HG03571 (cell line): ENCODE results near the gene OAS1.

Experiments
- ATAC-seq: cut with Tn5 transposase; IDR thresholded peaks from one replicate; pipeline ENCODE4 v1.9.1; 2021; ENCODE audit not compliant: unreplicated experiment

The OAS1 gene

GRCh38 chr12:112906712-112907414, at the start of gene OAS1:
OAS1 (plus strand) TSS chr12:112906962; CDS start chr12:112907040, 78 bp downstream.
- ATAC-seq: peak; percentile 59

GRCh38 chr12:112859291-112859690, 47.5 kb upstream of the OAS1 start:
- ATAC-seq: no peak

- no peak for ATAC-seq
Measured at GRCh38 chr12:112860181-112860580, 46.6 kb upstream of the OAS1 start.

DNA sequence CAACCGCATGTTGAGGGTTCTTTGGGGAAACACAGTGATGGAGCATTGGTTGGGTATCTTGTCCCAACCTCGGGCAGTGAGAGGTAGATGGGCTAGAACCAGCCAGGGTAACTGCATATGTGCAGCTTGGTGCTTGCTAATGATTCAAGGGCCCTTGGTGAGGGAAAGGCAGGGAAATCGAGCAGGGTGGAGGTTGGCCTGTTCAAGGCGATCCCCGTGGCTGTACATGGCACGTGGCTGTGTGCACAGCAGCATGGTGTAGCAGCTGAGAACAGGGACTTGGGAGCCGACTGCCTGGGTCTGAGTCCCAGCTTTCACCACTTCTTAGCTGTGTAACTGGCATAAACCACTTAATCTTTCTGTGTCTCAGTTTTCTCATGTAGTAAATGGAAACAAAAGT, 45.5 kb upstream of the OAS1 start:
- ATAC-seq: no peak

- no peak for ATAC-seq
Measured at GRCh38 chr12:112862636-112863290, 44.0 kb upstream of the OAS1 start.

- no peak for ATAC-seq
Measured at GRCh38 chr12:112868459-112869041, 38.2 kb upstream of the OAS1 start.

DNA sequence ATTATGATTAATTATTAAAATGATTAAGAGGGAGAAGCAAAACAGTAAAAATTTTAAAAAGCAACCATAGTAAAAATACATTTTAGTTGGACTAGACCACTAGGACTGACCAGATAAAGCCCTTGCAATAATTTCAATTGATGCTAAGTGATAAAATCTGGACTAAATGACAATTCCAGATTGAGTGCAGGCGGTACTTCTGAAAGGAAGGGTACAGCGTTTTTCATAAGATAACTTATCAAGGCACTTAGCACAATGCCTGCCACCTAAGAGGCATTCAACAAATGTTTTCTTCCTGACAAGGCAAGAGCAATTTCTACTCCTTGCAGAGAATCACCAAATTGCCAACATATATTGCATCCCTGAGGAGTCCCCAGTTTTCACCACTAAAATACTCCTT, 37.7 kb upstream of the OAS1 start:
- ATAC-seq: no peak

GRCh38 chr12:112869778-112870177, 37.0 kb upstream of the OAS1 start:
- no peak for ATAC-seq

- no peak for ATAC-seq
Measured at GRCh38 chr12:112870267-112870980, 36.3 kb upstream of the OAS1 start.

- ATAC-seq: no peak
Measured at GRCh38 chr12:112875608-112876007, 31.2 kb upstream of the OAS1 start.

DNA sequence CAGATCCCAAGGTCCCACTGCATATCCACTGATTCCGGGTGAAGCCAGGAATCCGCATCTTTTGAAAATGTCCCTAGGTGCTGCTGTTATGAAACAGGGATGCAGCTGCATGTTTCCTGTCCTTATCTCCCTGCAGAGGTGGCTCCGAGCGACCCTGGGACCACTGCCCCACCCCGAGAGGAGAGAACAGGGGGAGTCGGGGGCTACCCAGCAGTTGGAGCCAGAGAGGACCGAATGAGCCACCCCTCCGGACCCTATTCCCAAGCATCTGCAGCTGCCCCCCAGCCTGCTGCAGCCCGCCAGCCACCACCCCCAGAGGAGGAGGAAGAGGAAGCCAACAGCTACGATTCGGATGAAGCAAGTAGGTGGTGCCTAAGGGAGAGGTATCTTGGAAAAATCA, 30.3 kb upstream of the OAS1 start:
- no peak for ATAC-seq

GRCh38 chr12:112877006-112877405, 29.8 kb upstream of the OAS1 start:
- no peak for ATAC-seq

DNA sequence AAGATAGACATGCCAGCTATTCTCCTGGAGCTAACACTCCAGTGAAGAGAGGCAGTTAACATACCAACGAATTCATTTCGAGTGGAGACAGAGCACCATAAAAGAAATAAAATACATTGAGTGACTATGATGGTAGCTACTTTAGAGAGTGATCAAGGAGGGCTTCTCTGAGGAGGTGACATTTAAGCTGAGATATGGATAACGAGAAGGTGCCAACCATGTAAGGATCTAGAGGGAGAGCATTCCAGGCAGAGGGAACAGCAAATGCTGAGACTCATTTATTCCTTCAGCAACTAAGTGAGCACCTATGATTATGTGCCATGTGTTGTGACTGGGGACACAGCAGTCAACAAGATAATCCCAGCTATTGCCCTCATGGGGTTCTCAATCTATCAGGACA, 28.3 kb upstream of the OAS1 start:
- ATAC-seq: no peak

DNA sequence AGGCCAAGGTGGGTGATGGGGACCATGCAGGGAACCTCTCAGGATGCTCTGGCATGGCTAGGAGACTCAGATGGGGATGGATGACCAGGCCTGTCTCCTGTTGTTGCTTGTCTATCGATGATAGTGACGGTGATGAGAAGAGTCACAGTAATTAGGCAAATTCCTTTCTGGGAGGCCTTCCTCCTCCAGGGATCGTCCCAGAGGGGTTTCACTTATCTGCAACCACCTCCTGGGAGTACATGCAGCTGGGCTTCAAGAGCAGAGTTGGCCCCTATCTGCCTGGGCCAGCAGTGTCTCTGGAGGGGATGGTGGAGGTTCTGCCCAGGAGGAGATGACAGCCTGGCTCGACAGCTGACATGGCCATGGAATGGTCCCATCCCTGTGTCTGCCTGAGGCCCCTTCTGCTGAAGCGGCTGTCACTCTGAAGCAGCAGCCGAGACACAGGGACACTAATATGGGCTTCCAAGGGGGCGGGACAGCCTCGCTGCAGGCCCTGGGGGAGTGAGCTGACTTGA, 27.5 kb upstream of the OAS1 start:
- ATAC-seq: no peak

DNA sequence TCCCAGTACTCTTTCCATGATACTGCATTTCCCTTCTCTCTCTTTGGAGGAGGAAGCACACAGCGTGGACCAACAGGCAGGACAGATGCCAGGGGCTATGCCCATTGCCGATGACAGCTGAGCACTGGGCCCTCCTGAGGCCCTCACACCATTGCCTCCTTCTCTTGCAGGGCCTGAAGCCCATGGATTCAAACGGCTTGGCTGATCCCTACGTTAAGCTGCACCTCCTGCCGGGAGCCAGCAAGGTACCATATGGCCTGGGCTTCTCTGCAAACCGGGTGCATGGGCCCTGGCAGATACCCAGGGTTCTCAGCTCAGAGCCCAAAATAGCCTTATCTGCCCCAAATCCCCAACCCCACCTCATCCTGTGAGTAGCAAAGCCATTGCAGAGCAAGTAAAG, 25.2 kb upstream of the OAS1 start:
- no peak for ATAC-seq

DNA sequence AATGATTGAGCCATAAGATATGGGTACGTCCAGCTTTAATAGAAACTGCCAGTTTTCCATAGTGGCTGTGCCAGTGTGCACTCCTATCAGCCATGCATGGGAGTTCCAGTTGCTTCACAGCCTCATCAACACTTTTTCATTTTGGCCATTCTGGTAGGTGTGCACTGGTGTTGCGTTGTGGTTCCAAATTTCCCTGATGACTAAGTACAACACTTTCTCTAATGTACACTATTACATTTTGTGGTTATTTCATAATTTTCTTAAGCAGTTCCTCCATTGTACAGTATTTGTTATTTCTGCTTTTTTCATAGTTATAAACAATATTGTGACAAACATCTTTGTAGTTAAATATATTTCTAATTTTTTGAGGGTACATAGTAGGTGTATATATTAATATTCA, 21.5 kb upstream of the OAS1 start:
- ATAC-seq: no peak

DNA sequence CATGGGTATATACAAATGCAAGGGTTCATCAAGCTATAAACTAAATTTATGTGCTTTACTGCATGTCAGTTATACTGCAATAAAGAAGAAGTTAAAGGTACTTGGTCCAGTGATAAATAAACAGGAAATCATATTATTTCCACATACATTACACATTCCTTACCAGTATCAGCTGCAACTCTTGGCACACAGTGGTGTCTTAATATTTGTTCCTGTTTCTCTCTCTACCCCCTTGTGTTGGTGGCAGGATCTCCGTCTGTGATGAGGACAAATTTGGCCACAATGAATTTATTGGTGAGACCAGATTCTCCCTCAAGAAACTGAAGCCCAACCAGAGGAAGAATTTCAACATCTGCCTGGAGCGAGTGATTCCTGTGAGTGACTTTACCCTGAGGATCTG, 19.2 kb upstream of the OAS1 start:
- ATAC-seq: no peak

DNA sequence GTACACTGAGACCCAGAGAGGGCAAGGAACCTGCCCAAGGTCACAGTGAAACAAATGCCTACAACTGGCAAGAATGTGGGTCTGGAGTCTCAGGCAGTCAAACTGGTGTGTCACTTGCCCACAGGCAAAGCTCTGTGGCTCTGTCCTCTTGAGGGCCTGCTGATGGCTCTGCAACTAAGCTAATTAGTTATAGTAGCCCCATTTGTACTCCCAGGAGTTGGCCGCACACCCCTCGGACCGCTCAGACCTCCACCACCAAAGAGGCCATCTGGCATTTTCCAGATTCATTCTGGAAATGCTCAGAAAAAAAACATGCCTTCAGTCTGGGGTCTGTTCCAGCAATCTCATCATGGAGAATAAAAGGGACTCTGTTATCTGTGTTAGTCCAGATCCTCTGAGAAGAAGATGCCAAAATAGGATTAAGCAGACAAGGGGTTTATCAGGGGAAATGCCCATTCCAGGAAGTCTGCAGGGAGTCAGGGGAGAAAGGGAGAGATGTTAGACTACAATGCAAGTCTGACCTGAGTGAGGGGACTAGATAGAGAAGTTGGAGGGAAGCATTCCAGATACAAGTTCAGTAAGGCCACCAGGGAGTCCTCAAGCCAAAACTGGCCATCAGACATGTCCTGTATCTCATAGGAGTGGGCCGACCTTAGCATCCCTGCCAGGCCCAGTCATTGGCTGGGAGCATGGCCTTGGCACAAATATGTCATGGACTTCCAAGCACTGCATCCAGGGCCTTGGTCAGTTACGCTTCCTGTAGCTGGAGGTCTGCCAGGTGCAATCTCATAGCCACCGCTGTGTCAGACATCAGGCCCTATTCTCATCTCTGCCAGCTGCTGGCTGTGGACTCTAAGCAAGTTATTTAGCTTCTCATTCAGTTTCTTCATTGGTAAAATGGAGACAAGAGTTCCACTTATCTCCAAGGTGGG, 15.4 kb upstream of the OAS1 start:
- ATAC-seq: no peak

DNA sequence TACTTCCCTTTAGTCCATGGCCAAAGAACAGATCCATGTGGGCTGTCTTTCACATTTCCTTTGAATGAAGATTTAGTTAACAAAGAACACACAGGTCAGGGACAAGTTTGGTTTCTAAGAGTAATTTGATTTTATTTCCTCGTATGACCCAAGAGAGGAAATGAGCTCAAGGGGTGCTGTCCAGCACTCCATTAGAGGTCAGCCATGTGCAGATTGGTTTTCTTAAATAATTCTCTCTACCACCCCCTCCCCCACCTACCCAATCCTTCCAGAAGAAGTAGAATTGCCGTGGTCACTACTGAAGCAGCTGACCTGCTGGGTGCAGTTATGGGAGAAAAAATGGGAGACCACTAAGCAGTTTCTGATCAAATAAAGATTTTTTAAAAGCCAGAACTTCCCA, 13.9 kb upstream of the OAS1 start:
- no peak for ATAC-seq

GRCh38 chr12:112894128-112894527, 12.6 kb upstream of the OAS1 start:
- ATAC-seq: no peak

- ATAC-seq: no peak
Measured at GRCh38 chr12:112898380-112898779, 8.4 kb upstream of the OAS1 start.
